ENCODE data around the gene ME3.

ME3 gene

DNA sequence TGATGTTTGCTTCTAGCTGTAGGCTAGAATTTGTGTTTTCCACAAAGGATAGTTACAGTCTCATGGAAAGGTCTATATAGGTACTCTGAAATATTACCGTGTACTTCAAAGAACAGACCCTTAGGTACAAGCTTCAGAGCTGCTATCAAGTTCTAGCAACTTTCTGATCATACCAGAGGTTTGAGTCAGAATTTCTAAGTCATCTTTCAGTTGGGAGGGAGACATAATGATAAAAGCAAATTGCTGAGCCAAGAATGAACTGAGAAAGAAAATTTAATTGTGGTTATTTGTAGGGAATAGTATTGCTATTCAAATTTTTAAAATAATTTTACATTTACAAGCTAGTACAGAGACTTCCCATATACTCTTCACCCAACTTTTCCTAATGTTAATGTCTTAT is 19.9 kb upstream of the ME3 start:
- no peak for DNase-seq

DNA sequence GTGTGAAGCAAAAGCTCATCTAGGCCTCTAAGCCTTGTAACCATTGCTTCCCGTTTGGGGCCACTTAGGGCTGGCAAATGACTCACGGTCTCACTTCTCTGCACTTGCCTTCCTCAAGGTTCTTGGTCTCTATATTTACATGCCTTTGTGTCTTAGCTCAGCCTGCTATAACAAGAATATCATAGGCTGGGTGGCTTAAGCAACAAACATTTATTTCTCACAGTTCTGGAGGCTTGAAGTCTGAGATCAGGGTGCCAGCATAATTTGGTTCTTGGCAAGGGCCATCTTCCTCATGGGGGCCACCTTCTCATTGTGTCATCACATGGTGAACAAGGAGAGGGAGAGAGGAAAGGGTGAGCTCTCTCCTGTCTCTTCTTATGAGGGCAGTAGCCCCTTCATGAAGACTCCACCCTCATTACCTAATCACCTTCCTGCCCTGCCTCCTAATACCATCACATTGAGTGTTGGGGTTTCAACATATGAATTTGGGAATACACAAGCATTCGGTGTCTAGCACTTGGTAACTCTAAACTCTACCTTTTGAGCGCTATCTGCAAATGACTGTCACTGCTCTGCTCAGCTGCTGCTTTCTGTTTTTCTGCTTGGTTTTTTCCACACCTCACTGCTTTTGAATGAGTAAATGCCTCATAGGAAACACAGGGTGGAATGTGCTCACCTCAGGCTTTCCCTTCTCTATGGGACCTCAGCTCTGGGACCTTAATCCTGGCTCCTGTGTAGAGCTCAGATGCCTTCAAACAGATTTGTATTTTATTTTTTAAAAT is 16.2 kb upstream of the ME3 start:
- DNase-seq: no peak

DNA sequence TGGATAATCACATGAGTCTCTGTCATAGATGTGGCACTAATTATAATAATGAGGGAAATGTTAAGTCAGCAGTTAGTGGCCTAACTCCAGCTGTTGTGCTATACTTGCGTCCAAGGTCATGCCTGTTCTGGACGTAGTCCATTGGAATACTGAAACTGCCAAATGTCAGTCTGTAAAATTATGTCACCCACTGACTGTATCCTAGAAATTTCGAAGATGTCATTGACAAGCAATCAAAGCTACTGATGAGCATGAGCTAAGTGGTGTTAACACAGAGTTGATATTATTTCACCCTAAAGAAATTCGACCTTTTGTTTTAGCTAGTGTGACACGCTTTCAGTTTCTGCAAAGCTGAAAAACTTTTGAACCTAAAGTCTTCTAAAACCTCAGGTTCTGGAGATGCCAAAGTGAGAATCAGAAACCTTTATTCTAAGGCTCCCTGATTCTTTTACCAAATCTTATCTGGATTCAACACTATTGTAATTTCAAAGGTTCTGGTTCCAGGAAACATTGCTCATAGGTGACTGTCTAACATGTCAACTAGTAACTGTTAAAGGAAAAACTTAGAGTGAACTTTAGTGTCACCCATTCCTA is 14.9 kb upstream of the ME3 start:
- no peak for DNase-seq

DNA sequence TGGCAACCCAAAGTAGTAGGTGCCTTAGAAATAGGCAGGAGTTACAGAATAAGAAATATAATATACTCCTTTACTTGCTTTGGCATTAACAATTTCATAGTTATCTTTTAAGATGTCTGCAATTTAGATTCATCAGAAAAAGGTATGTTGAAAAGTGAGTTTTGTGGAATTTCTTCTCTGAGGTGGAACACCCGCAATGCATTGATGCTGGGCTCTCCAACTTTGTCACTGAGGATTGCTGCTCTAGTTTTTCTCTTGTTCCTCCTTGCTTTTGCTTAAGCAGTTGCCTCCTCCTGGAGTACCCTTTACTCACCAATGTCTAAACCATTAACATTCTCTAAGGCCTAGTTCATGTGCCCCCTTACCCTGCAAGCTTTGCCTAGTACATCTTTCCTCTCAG is 14.1 kb upstream of the ME3 start:
- no peak for DNase-seq

DNA sequence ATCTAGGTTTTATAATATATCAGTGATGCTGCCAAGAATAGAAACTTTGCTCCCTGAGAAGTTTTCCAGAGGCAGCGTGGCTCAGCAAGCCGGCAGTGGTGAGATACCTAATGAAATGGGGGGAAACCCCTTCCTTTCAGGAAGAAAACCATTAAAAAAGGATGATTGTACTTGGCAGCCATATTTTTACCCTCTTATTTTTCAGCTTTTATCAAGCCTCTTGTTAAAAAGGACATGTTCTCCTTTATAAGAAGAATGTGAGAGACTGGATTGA is 9.0 kb upstream of the ME3 start:
- DNase-seq: no peak

GRCh38 chr11:86680716-86681482 is 8.5 kb upstream of the ME3 start:
- no peak for DNase-seq

DNA sequence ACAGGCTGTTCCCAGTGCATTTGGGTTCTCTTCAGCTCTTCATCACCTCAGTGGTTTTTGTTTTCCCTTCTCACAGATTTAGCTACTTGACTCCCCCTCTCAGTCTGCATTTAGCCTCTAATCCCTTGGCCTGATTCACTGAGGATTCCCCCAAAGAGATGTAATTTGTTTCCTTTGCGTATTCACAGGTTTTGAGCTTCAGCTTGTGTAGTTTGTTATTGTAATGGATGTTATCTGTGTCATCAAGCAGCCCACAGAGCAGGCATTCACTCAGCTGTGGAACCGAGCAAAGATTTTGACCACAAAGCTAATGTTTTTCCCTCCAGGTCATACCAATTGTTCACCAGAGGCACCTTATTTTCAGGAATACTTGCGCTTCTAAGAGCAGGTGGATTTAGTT is 6.4 kb upstream of the ME3 start:
- DNase-seq: peak; percentile 65

DNA sequence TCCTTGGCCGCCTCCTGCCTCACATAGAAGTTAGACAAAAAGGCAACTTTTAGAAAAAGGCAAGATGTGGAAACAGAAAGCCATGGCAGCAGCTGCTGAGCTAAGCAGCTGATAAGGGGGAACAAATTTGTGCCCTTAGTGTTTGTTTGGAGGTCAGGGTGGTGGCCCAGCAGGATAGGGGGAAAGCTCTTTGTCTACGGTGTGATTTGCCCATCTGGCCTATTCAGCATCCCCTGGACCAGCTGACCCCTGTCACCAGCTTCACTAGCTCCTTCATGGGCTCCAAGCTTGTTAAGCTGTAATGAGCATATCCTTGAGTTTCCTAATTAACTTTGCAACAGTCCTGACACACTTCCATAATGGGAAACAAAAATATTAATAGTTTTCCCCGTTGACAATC is 5.9 kb upstream of the ME3 start:
- no peak for DNase-seq

DNA sequence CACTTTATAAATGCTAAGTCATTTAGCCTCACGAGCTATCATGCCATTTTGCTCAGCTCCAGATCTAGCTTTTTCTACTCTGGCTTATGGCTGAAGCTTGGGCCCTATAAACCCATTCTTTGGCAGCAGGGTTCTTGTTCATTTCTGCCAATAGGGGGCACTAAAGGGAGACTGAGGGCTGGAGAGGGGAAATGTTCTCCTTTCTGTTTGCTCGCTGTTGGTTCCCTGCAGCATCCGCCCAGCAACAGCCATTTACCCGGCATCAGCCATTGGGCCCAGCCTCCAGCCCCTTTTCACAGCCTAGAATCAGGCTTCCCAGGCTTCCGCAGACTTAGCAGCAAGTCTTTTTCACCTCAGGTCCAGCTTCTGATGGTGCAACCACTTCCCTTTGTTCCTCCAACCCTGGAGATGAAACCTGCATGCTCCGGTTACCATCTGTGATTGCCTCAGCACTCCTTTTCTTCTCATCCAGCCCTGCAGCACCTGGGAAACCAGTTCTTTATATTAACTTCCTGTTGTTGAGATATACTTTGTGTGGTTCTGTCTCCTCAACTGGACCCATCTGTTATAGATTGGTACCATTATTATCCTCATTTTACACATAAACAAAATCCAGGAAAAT is 4.2 kb upstream of the ME3 start:
- peak; percentile 83 for DNase-seq

DNA sequence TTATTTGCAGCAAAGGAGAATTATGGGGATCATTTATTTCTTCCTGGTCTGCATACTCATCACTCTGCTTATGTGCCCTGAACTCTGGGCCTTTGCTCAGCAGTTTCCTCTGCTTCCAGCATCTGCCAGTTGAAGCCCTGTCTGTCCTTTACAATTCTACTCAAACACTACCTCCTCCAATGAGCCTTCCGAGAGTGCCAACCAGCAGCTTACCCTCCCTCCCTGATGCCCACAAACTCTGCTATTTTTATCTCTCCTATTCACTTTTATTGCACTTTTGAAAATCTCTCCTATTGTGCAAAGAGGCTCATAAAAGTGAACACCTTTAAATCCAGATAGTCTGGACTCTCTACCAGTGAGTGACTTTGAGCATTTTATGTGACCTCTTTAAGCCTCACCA is 3.6 kb upstream of the ME3 start:
- no peak for DNase-seq

GRCh38 chr11:86675017-86675416 is 2.6 kb upstream of the ME3 start:
- DNase-seq: no peak

DNA sequence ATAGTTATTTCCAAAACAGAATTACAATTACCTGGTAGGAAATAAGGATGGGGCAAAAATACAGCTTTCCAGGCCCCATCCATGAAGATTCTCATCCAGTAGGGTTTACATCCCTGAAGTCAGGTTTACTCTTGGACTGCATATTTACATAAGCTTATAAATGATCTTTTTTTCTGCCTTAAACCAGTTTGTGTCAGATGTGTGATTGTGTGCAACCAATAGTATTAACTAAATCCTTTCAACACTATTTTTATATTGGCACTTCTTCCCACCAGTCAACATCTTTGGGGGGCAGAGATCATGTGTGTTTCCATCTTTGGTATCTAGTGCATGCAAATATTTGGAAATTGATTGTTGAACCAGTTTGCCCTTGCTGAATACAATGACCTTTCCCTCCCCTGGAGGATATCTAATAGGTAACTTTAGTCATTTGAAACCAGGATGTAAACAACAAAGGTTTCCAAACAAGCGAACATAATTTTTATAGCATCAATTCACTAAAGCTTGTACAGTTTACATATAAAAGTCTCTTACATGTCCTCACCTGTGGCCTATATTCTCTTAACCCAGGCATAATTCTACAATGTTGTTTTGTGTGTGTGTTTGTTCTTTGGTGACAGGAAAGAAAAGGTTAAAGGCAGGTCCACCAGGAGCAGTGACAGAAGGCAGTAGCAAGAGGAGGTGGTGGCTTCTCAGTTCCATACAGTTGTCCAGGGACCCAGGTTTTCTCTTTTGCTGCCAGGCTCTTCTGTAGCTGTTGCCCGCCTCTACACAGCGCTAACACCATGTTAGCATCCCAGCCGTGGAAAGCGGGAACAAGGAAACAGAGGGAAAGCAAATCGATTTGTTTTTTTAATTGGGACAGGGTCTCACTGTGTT is 1.7 kb upstream of the ME3 start:
- DNase-seq: no peak

DNA sequence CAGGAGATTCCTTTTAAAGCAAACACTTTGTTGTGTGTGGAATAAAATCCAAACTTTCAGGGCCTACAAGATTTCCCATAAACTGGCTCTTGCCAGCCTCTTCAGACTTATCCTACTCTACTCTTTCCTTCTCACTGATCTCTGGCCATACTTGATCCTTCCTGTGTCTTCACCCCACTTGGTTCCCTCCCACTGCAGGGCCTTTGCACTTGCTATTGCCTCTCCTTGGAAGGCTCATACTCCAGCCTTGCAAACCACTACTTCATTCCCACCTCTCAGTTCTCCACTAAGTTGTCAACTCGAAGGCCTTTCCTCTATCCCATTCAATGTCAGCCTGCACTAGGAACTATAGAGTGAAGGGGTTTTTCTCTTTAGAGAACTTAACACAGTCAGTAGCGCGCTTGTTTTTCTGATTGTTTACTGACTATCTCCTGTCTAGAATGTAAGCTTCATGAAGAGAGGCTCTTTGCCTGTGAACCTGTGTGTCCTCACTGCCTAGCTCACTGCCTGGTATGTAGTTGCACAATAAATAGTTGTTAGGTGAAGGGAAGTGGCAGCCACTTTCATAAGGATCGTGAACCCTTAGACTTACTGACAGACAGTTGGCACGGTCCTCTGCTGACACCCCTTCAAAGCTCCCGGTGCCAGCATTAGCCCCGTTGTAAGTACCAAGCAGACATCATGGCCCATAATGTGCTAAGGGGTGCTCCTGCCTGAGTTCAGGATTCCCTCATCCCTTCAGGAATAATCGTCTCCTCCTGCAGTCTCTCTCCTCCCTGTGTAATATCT is 833 bp upstream of the ME3 start:
- DNase-seq: no peak

DNA sequence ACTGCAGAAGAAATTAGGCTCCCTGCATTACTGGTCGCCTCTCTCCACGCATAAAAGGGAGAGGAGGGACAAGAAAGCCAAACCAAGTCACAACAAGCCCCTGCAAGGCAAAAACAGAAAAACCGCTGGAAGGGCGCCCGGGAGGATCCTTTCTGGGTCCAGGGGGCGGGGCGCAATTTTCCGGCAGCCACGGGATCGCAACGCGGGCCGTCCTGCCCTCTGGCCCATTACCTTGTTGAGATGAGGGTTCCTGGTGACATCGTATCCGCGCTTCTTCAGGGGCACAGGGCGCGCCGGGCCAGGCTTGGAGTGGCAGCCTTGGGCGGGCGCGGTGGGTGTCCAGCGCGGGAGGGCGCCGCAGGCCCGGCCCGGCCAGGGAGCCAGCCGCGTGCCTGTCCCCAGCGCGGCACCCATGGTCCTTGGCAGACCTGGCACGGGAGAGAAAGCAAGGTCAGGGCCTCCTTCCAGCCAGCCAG is 847 bp downstream of the ME3 start:
- peak; percentile 63 for DNase-seq

GRCh38 chr11:86670911-86671310 is 1.5 kb downstream of the ME3 start:
- DNase-seq: no peak

- DNase-seq: no peak
Observed at GRCh38 chr11:86670181-86670580, 2.2 kb downstream of the ME3 start.

DNA sequence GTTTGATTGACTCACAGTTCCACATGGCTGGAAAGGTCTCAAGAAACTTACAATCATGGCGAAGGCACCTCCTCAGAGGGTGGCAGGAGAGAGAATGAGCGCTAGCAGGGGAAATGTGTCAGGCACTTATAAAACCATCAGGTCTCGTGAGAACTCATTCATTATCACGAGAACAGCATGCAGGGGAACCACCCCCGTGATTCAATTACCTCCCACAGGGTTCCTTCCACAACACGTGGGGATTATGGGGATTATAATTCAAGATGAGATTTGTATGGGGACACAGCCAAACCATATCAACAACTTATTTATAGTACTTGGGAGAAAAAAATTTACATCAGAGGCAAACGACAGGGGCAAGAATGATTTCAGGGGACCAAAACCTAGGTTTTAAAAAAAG is 3.0 kb downstream of the ME3 start:
- no peak for DNase-seq

- DNase-seq: no peak
Observed at GRCh38 chr11:86668929-86669328, 3.5 kb downstream of the ME3 start.

GRCh38 chr11:86666193-86666592 is 6.2 kb downstream of the ME3 start:
- DNase-seq: no peak

DNA sequence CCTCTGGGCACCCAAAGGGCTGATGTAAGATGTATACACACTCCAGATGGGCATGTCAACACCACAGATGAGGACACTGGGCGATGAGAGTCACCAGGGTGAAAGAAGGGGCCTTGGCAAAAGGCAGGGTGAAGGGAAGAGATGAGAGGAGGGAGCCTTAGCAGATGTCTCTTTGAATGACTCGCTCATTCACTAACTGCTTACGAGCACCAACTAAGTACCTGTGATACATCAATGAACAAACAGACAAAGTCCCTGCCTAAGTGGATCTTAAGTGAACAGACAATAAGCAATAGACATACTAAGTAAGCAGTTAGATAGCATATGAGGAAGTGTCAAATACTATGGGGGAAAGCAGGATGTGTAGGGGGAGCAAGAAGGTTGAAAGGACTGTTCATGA is 7.5 kb downstream of the ME3 start:
- no peak for DNase-seq

GRCh38 chr11:86663761-86664160 is 8.7 kb downstream of the ME3 start:
- no peak for DNase-seq

GRCh38 chr11:86663291-86663690 is 9.1 kb downstream of the ME3 start:
- DNase-seq: no peak

Measured in islet precursor cell (in vitro differentiated cells).